H9 (cell line): ENCODE results near the gene OR4E1. TPM values are rescaled to one million over a fixed set of nuclear protein-coding genes. Genes with fewer than 3 reads are reported as not detected.

Experiments used
- DNase-seq: peaks from one replicate; pipeline ENCODE4 v3.0.0-alpha.2; 2017
- H2AFZ ChIP-seq: one replicate; pipeline ENCODE4 v1.6.1; 2013; ENCODE audit warnings: mild to moderate bottlenecking, low read length, control low read depth, moderate library complexity
- H2AK5ac ChIP-seq: 2 replicates; pipeline ENCODE4 v1.6.1; 2013; ENCODE audit warnings: low read length, control low read depth, mixed read lengths; ENCODE audit not compliant: insufficient read length
- H2BK120ac ChIP-seq: one replicate; pipeline ENCODE4 v1.6.1; 2013; ENCODE audit warnings: low read depth, mild to moderate bottlenecking, low read length, control low read depth, inconsistent platforms; ENCODE audit not compliant: poor library complexity, severe bottlenecking
- H2BK12ac ChIP-seq: 2 replicates; pipeline ENCODE4 v1.6.1; 2013; ENCODE audit warnings: low read length, control low read depth, mixed read lengths, low read depth; ENCODE audit not compliant: insufficient read length
- H2BK15ac ChIP-seq: 2 replicates; pipeline ENCODE4 v1.6.1; 2013; ENCODE audit warnings: low read depth, low read length, control low read depth
- H2BK20ac ChIP-seq: one replicate; pipeline ENCODE4 v1.6.1; 2013; ENCODE audit warnings: low read depth, mild to moderate bottlenecking, low read length, control low read depth, inconsistent platforms; ENCODE audit not compliant: poor library complexity, severe bottlenecking
- H2BK5ac ChIP-seq: 2 replicates; pipeline ENCODE4 v1.6.1; 2013; ENCODE audit warnings: low read length, control low read depth, mixed read lengths; ENCODE audit not compliant: insufficient read length
- H3K14ac ChIP-seq: 2 replicates; pipeline ENCODE4 v1.6.1; 2013; ENCODE audit warnings: low read length, control low read depth; ENCODE audit not compliant: insufficient read depth
- H3K18ac ChIP-seq: 2 replicates; pipeline ENCODE4 v1.6.1; 2013; ENCODE audit warnings: low read depth, mild to moderate bottlenecking, mixed read lengths, low read length, control low read depth; ENCODE audit not compliant: insufficient read length
- H3K23ac ChIP-seq: 2 replicates; pipeline ENCODE4 v1.6.1; 2013; ENCODE audit warnings: low read length, control low read depth, mixed read lengths, low read depth; ENCODE audit not compliant: insufficient read length
- H3K23me2 ChIP-seq: 2 replicates; pipeline ENCODE4 v1.6.1; 2013; ENCODE audit warnings: low read depth, mild to moderate bottlenecking, mixed read lengths, low read length, control low read depth; ENCODE audit not compliant: insufficient read length, poor library complexity, severe bottlenecking
- H3K27ac ChIP-seq: 2 replicates; pipeline ENCODE4 v1.5.1; 2013; ENCODE audit warnings: low read length, control low read depth, mixed read lengths, low read depth; ENCODE audit not compliant: insufficient read length
- H3K27me3 ChIP-seq: 2 replicates; pipeline ENCODE4 v1.6.1; 2013; ENCODE audit warnings: low read length, control low read depth, inconsistent platforms; ENCODE audit not compliant: insufficient read depth
- H3K4ac ChIP-seq: 2 replicates; pipeline ENCODE4 v1.6.1; 2013; ENCODE audit warnings: low read depth, mild to moderate bottlenecking, control low read depth, inconsistent platforms, low read length, moderate library complexity
- H3K4me1 ChIP-seq: 2 replicates; pipeline ENCODE4 v1.6.1; 2013; ENCODE audit warnings: low read length, control low read depth, inconsistent platforms; ENCODE audit not compliant: insufficient read depth
- H3K4me2 ChIP-seq: 2 replicates; pipeline ENCODE4 v1.6.1; 2013; ENCODE audit warnings: low read length, control low read depth, mixed read lengths; ENCODE audit not compliant: insufficient read length, insufficient read depth
- H3K56ac ChIP-seq: 2 replicates; pipeline ENCODE4 v1.6.1; 2013; ENCODE audit warnings: low read depth, mild to moderate bottlenecking, mixed read lengths, low read length, control low read depth; ENCODE audit not compliant: insufficient read length
- H3K79me1 ChIP-seq: 2 replicates; pipeline ENCODE4 v1.6.1; 2013; ENCODE audit warnings: low read depth, mild to moderate bottlenecking, moderate library complexity, low read length, control low read depth, inconsistent platforms; ENCODE audit not compliant: insufficient read depth, poor library complexity, severe bottlenecking
- H3K79me2 ChIP-seq: 2 replicates; pipeline ENCODE4 v1.6.1; 2013; ENCODE audit warnings: low read length, control low read depth, inconsistent platforms; ENCODE audit not compliant: insufficient read depth
- H3K9ac ChIP-seq: 2 replicates; pipeline ENCODE4 v1.6.1; 2013; ENCODE audit warnings: low read length, control low read depth, mixed read lengths; ENCODE audit not compliant: insufficient read length; ENCODE audit errors: extremely low read depth
- H3K9me3 ChIP-seq: one replicate; pipeline ENCODE4 v1.6.1; 2013; ENCODE audit warnings: low read depth, low read length, inconsistent platforms; ENCODE audit not compliant: control insufficient read depth
- H3T11ph ChIP-seq: one replicate; pipeline ENCODE4 v1.6.1; 2013; ENCODE audit warnings: mild to moderate bottlenecking, low read length, control low read depth, inconsistent platforms
- H4K20me1 ChIP-seq: one replicate; pipeline ENCODE4 v1.6.1; 2013; ENCODE audit not compliant: control insufficient read depth, insufficient read length, insufficient read depth
- H4K5ac ChIP-seq: 2 replicates; pipeline ENCODE4 v1.6.1; 2013; ENCODE audit warnings: low read depth, mild to moderate bottlenecking, mixed read lengths, low read length, control low read depth; ENCODE audit not compliant: insufficient read length
- H4K8ac ChIP-seq: replicated peaks from 2 replicates; pipeline ENCODE4 v1.6.1; 2013; ENCODE audit warnings: low read length, control low read depth, mixed read lengths, low read depth; ENCODE audit not compliant: insufficient read length
- H4K91ac ChIP-seq: 2 replicates; pipeline ENCODE4 v1.6.1; 2013; ENCODE audit warnings: low read depth, mild to moderate bottlenecking, moderate library complexity, mixed read lengths, low read length, control low read depth; ENCODE audit not compliant: insufficient read length
- H3K27ac Mint-ChIP-seq, 3 experiments: 2 replicates in 2 of 3; 3 replicates in 1 of 3; pipeline ENCODE4 v1.8.0; 2020 to 2021; ENCODE audit warnings: mixed read lengths in 3 of 3, mild to moderate bottlenecking in 1 of 3, moderate library complexity in 1 of 3
- H3K27me3 Mint-ChIP-seq: 2 replicates; pipeline ENCODE4 v1.8.0; 2021; ENCODE audit warnings: low read depth, mild to moderate bottlenecking, moderate library complexity, mixed read lengths
- H3K36me3 Mint-ChIP-seq, 3 experiments: 2 replicates in 2 of 3; 3 replicates in 1 of 3; pipeline ENCODE4 v1.8.0; 2020 to 2021; ENCODE audit warnings: low read depth in 3 of 3, mixed read lengths in 3 of 3; ENCODE audit not compliant: insufficient read depth in 1 of 3
- H3K4me1 Mint-ChIP-seq, 2 experiments: 2 replicates each; pipeline ENCODE4 v1.8.0; 2020; ENCODE audit warnings: mixed read lengths in 2 of 2
- H3K4me3 Mint-ChIP-seq, 2 experiments: 2 replicates in 1 of 2; 3 replicates in 1 of 2; pipeline ENCODE4 v1.8.0; 2020 to 2021; ENCODE audit warnings: mild to moderate bottlenecking in 2 of 2, mixed read lengths in 2 of 2, moderate library complexity in 1 of 2
- H3K9me3 Mint-ChIP-seq, 2 experiments: 2 replicates in 1 of 2; 3 replicates in 1 of 2; pipeline ENCODE4 v1.8.0; 2020; ENCODE audit warnings: mild to moderate bottlenecking in 2 of 2, mixed read lengths in 2 of 2, moderate library complexity in 1 of 2
- CTCF ChIP-seq: fragments of 200-600 bp; sonication (generic); conservative IDR thresholded peaks from 3 replicates; pipeline ENCODE4 v1.8.0; 2021; ENCODE audit warnings: antibody characterized with exemption, mild to moderate bottlenecking
- WGBS: extraction: QIAGEN DNeasy Blood & Tissue Kit; methylation state at CpG from one replicate; pipeline ENCODE4 v1.1.7; 2013; ENCODE audit warnings: missing lambda C conversion rate, low lambda C conversion rate, mixed read lengths; ENCODE audit not compliant: insufficient read length; ENCODE audit errors: extremely low coverage; 5-methylcytosine and 5-hydroxymethylcytosine counted together
- total RNA-seq: library from RNA; stranded (reverse); gene quantifications from 2 replicates; pipeline ENCODE4 v1.2.1, GENCODE V29; 2021

The OR4E1 gene
- total RNA-seq, 1 experiment from 2014 or later: not detected

- Mint-ChIP-seq H3K4me1 (no peaks in the 10 kb centered on the region), H3K4me3 (no peak overlapping the region), H3K27ac (no peak overlapping the region), H3K36me3 (no peaks in the 10 kb centered on the region), H3K9me3 (peaks cover 5 to 13% of the 10 kb centered on the region in 2 experiments; a peak in 4 of 5 replicates), H3K27me3 (peaks cover 2% of the 10 kb centered on the region; the same call in 1 of the 2 replicates)
- Histone ChIP-seq H2AFZ (no peak overlapping the region), H2BK5ac (no peak overlapping the region), H4K91ac (no peak overlapping the region), H3K23ac (no peak overlapping the region), H2AK5ac (no peak overlapping the region), H3K9ac (no peak overlapping the region), H2BK120ac (no peak overlapping the region), H3K4me2 (no peak overlapping the region), H3T11ph (no peak overlapping the region), H3K79me1 (no peaks in the 10 kb centered on the region), H3K23me2 (no peaks in the 10 kb centered on the region), H3K27ac (no peak overlapping the region), H3K56ac (no peak overlapping the region), H2BK20ac (no peak overlapping the region), H3K9me3 (no peaks in the 10 kb centered on the region), H4K20me1 (no peaks in the 10 kb centered on the region), H3K27me3 (no peaks in the 10 kb centered on the region), H2BK12ac (no peak overlapping the region), H3K14ac (no peak overlapping the region), H4K8ac (no peak overlapping the region), H3K79me2 (no peaks in the 10 kb centered on the region), H3K18ac (no peak overlapping the region), H3K4ac (no peak overlapping the region), H2BK15ac (no peak overlapping the region), H4K5ac (no peak overlapping the region), H3K4me1 (no peaks in the 10 kb centered on the region)
- no CpG with 5 or more reads among the region's 4 CpGs for WGBS
- DNase-seq: no peak
- TF ChIP-seq CTCF: no peak
These were observed 1.9 kb upstream of the OR4E1 start for GRCh38 chr14:21675566-21675965.
